Mesodermal cell (in vitro differentiated cells): ENCODE results near the gene CDKN2B-AS1.

Experiments used
- H3K27ac ChIP-seq: 2 replicates; pipeline ENCODE4 v1.7.0; 2013; ENCODE audit warnings: mild to moderate bottlenecking, low read depth, low read length, moderate library complexity; ENCODE audit not compliant: severe bottlenecking
- H3K36me3 ChIP-seq: 2 replicates; pipeline ENCODE4 v1.7.1; 2013; ENCODE audit warnings: mild to moderate bottlenecking, low read length, moderate library complexity; ENCODE audit not compliant: control insufficient read depth, insufficient read depth
- H3K4me1 ChIP-seq: one replicate; pipeline ENCODE4 v1.7.1; 2013; ENCODE audit warnings: mild to moderate bottlenecking, low read length; ENCODE audit not compliant: insufficient read depth, control insufficient read depth, poor library complexity, severe bottlenecking
- H3K4me3 ChIP-seq: 2 replicates; pipeline ENCODE4 v1.7.0; 2013; ENCODE audit warnings: low read length, control low read depth, mild to moderate bottlenecking; ENCODE audit not compliant: insufficient read depth, poor library complexity, severe bottlenecking; ENCODE audit errors: extremely low read depth
- H3K9me3 ChIP-seq: 2 replicates; pipeline ENCODE4 v1.7.1; 2013; ENCODE audit warnings: mild to moderate bottlenecking, low read length, moderate library complexity; ENCODE audit not compliant: control insufficient read depth
- WGBS, 2 experiments: methylation state at CpG; one replicate each; pipeline ENCODE4 v1.1.5; 2013; ENCODE audit warnings: missing lambda C conversion rate in 2 of 2; ENCODE audit not compliant: insufficient coverage in 2 of 2; 5-methylcytosine and 5-hydroxymethylcytosine counted together

The CDKN2B-AS1 gene

GRCh38 chr9:22143799-22144625, 149.4 kb downstream of the CDKN2B-AS1 start:
- H3K9me3 ChIP-seq: no peaks in the 10 kb centered on the region
- no peak overlapping the region for H3K4me3 ChIP-seq
- no peak overlapping the region for H3K27ac ChIP-seq
- no peaks in the 10 kb centered on the region for H3K36me3 ChIP-seq
- peaks cover 31% of the 10 kb centered on the region for H3K4me1 ChIP-seq
- no CpG with 5 or more reads among the region's 1 CpG for WGBS, 2 experiments

GRCh38 chr9:22146604-22147003, 152.0 kb downstream of the CDKN2B-AS1 start:
- Histone ChIP-seq H3K9me3 (no peaks in the 10 kb centered on the region), H3K4me3 (no peak overlapping the region), H3K27ac (no peak overlapping the region), H3K36me3 (no peaks in the 10 kb centered on the region), H3K4me1 (peaks cover 30% of the 10 kb centered on the region)
- no CpG with 5 or more reads among the region's 3 CpGs for WGBS, 2 experiments

- Histone ChIP-seq H3K27ac (peak overlapping the region; percentile 78), H3K4me1 (peaks cover 28% of the 10 kb centered on the region), H3K9me3 (no peaks in the 10 kb centered on the region), H3K4me3 (no peak overlapping the region), H3K36me3 (no peaks in the 10 kb centered on the region)
- 87 to 88% methylated on average over 6 of the region's 8 CpGs for WGBS, 2 experiments
These were observed 153.4 kb downstream of the CDKN2B-AS1 start for GRCh38 chr9:22147813-22148527.

GRCh38 chr9:22148528-22148875, 153.9 kb downstream of the CDKN2B-AS1 start:
- no peaks in the 10 kb centered on the region for H3K9me3 ChIP-seq
- H3K27ac ChIP-seq: peak overlapping the region; percentile 78
- H3K4me3 ChIP-seq: no peak overlapping the region
- peaks cover 29% of the 10 kb centered on the region for H3K4me1 ChIP-seq
- no peaks in the 10 kb centered on the region for H3K36me3 ChIP-seq

GRCh38 chr9:22148876-22149637, 154.5 kb downstream of the CDKN2B-AS1 start:
- H3K36me3 ChIP-seq: no peaks in the 10 kb centered on the region
- no peak overlapping the region for H3K4me3 ChIP-seq
- no peaks in the 10 kb centered on the region for H3K9me3 ChIP-seq
- peak overlapping the region; percentile 78 for H3K27ac ChIP-seq
- peaks cover 29% of the 10 kb centered on the region for H3K4me1 ChIP-seq

- 88 to 100% methylated on average over 2 to 3 of the region's 10 CpGs for WGBS, 2 experiments
- Histone ChIP-seq H3K27ac (no peak overlapping the region), H3K4me1 (peaks cover 34% of the 10 kb centered on the region), H3K36me3 (no peaks in the 10 kb centered on the region), H3K9me3 (no peaks in the 10 kb centered on the region), H3K4me3 (no peak overlapping the region)
These were observed 159.5 kb downstream of the CDKN2B-AS1 start for GRCh38 chr9:22154064-22154463.

- Histone ChIP-seq H3K4me3 (no peak overlapping the region), H3K9me3 (no peaks in the 10 kb centered on the region), H3K4me1 (peaks cover 40% of the 10 kb centered on the region), H3K27ac (peak overlapping the region; percentile 29), H3K36me3 (no peaks in the 10 kb centered on the region)
- WGBS, 2 experiments: 100% methylated on average over 1 to 2 of the region's 6 CpGs
These were observed 162.0 kb downstream of the CDKN2B-AS1 start for GRCh38 chr9:22156586-22156985.

GRCh38 chr9:22157276-22157675, 162.7 kb downstream of the CDKN2B-AS1 start:
- Histone ChIP-seq H3K9me3 (no peaks in the 10 kb centered on the region), H3K4me1 (peaks cover 40% of the 10 kb centered on the region), H3K4me3 (no peak overlapping the region), H3K36me3 (no peaks in the 10 kb centered on the region), H3K27ac (peak overlapping the region; percentile 29)

GRCh38 chr9:22157828-22158227, 163.2 kb downstream of the CDKN2B-AS1 start:
- no peaks in the 10 kb centered on the region for H3K36me3 ChIP-seq
- H3K4me3 ChIP-seq: no peak overlapping the region
- peaks cover 38% of the 10 kb centered on the region for H3K4me1 ChIP-seq
- no peak overlapping the region for H3K27ac ChIP-seq
- WGBS, 2 experiments: no CpG with 5 or more reads among the region's 4 CpGs
- H3K9me3 ChIP-seq: no peaks in the 10 kb centered on the region

GRCh38 chr9:22158271-22158670, 163.7 kb downstream of the CDKN2B-AS1 start:
- Histone ChIP-seq H3K4me1 (peaks cover 36% of the 10 kb centered on the region), H3K27ac (peak overlapping the region; percentile 18), H3K4me3 (no peak overlapping the region), H3K36me3 (no peaks in the 10 kb centered on the region), H3K9me3 (no peaks in the 10 kb centered on the region)
